Stimulated activated CD8-positive, alpha-beta memory T cell treated with anti-CD3 and anti-CD28 coated beads, Interleukin-15, amount 100 ng/mL, for 4 hours (primary cell): ENCODE measurements around the gene DUS2.
A peak's percentile ranks its signal among the peaks of the same experiment; 100 is the strongest.
"Not testable (repeated sequence)": the region's sequence is repeated elsewhere in the genome, so short reads cannot be mapped to it uniquely, and the experiment has no call there.

Experiments
- DNase-seq, 2 donors: peaks; one replicate each; pipeline ENCODE4 v3.0.0-alpha.2; 2020; ENCODE audit warnings: low read depth in 2 of 2

The DUS2 gene

DNA sequence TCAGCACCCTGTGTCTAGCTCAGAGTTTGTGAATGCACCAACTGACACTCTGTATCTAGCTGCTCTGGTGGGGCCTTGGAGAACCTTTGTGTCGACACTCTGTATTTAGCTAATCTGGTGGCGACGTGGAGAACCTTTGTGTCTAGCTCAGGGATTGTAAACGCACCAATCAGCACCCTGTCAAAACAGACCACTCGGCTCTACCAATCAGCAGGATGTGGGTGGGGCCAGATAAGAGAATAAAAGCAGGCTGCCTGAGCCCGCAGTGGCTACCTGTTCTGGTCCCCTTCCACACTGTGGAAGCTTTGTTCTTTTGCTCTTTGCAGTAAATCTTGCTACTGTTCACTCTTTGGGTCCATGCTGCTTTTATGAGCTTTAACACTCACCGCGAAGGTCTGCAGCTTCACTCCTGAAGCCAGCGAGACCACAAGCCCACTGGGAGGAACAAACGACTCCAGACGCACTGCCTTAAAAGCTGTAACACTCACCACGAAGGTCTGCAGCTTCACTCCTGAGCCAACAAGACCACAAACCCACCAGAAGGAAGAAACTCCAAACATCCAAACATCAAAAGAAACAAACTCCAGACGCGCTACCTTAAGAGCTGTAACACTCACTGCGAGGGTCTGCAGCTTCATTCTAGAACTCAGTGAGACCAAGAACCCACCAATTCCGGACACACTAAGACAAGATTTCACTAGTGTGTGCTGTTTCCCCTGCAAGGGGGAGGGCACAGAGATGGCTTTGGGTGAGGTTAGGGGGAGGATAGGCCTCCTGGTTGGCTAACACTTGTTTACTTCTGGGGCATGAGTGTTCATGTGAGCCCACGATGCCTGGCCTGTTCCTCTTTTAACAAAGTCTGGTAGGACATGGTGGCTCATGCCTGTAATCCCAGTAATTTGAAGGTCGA lies 24.1 kb upstream of the DUS2 start, which contains the start of gene DPEP2:
Gene DPEP2, minus strand, starts transcription at position 706 of the 910 bp plus-strand sequence. CDS start 6,272 bp downstream, outside the sequence.
- DNase-seq: not testable (repeated sequence)

DNA sequence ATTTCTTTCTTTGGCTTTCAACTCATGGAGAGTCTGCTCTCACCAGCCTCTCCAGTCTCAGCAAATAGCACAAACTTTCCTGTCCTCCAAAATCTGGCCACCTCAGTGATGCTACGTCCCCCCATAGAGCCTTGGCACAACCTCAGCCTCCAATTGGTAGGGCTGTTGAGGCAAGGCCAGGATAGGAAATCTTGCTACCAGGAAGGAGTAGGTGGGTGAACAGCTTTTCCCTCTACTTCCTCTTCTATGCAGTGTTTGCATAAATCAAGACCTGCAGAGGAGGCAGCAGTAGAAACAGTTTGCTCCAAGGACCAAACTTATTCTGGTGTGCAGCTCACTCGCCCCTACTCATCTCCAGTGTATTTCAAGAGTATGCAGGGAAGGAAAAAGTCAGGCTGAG lies 23.1 kb upstream of the DUS2 start:
- DNase-seq: no peak

DNA sequence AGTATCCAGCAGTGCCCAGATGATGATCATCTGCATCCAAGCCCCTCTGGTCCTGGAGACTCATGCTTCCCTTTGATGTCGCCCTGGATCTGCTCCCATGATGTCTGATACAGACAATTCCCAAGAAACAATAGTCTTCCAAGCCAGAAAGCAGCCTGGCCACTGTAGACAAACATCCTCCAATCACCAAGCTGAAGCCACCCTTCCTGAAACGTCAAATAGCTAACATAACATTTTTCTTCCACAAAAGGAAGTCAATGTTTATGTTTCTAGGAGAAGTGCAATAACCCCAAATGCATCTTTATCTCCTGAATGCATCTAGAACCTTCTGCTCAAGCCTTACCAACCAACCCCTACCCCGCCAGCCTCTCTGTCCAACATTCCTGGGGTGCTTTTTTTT lies 22.6 kb upstream of the DUS2 start:
- DNase-seq: no peak

DNA sequence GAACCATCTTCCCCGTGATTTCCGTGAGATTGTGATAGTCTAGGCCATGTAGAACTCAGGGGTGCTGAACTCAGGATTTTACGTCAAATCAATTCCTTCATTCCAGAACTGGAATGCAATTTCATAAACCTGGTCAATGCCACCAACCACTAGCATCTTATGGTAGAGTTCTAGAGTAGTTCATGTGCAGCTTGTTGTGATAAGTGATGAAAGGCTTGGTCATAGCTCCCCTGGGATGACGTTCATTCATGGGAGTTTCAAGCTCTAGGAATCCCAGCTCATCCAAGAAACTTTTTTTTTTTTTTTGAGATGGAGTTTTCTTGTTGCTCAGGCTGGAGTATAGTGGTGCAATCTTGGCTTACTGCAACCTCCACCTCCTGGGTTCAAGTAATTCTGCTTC lies 20.1 kb upstream of the DUS2 start:
- DNase-seq: no peak

DNA sequence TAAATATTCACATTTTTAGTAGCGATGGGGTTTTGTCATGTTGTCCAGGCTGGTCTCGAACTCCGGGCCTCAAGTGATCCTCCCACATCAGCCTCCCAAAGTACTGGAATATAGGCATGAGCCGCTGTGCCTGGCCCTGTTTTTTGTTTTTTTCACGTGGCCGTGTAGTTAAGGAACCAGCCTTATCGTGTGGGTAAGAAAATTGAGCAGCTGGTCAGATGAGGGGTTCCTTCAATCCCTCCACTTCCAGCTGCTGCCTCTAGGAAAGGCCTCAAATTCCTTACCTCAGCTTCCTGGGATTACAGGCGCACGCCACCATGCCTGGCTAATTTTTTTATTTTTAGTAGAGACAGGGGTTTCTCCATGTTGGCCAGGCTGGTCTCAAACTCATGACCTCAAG lies 17.9 kb upstream of the DUS2 start:
- no peak for DNase-seq

DNA sequence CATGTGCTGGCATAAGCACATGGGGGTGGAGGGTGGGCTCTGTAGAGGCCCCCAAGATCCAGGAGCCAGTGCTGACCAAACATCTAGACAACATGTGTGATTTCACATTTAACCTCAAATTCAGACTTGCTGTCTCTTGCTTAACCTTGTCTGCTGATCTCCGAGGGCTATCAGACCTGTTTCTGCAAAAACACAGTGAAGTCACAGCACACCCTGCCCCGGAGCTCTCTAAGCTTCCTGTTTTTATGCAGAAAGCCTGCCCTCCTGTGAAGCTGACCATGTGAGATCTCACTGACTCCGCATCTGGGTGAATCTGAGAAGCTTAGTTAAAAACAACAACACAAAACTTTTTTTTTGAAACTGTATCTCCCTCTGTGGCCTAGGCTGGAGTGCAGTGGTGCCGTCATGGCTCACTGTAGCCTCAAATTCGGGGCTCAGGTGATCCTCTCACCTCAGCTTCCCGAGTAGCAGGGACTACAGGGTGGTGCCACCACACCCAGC lies 17.2 kb upstream of the DUS2 start:
- no peak for DNase-seq

DNA sequence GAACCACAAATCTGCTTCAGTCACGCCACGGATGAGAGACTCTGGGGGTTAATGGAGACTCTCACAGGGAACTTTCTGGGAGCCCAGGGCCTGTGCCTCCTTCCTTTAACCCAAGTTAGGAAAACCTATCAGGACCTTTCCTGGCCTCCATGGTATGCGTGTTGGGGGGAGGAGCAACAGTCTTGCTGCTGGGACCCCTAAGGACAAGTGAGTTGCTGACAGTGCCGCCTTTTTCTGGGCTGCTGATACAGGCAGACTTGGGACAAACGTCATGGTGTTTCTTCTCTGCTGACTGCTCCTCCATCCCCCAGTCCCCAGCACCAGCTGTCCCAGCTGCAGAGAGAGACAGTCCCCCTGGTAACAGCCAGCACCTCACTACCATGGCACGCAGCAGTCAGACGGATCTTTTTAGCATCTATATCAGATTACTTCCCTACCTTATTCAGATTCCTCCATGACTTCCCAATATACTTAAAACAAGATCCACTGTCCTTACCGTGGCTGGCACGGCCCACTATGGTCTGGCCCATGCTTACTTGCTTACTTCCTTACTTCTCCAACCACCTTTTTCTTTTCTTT lies 13.8 kb upstream of the DUS2 start:
- no peak for DNase-seq

DNA sequence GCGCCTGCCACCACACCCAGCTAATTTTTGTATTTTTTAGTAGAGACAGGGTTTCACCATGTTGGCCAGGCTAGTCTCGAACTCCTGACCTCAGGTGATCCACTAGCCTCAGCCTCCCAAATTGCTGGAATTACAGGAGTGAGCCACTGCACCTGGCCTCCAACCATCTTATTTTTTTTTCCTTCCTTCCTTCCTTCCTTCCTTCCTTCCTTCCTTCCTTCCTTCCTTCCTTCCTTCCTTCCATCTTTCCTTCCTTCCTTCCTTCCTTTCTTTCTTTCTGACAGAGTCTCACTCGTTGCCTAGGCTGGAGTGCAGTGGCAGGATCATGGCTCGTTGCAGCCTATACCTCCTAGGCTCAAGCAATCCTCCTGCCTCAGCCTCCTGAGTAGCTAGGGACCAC lies 13.2 kb upstream of the DUS2 start:
- not testable (repeated sequence) for DNase-seq

DNA sequence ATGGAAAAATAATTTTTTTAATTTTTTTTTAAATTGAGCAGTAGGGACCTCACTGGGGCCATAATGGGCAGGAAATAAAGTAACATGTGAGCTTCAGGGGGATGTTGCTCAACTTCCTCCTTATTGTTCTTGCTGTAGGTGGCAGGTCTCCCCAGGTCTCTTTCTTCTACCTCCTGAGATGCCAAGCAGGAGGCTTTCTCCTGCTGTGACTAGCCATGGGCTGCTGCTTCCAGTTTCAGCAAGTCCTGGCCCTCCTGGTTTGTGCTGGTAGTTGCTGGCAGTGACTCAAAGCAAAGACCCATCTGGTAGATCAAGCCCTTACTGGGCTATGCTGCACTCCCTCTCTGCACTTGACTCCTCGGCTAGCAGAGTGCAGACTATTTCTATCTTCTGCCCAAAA lies 9.6 kb upstream of the DUS2 start:
- DNase-seq: no peak

DNA sequence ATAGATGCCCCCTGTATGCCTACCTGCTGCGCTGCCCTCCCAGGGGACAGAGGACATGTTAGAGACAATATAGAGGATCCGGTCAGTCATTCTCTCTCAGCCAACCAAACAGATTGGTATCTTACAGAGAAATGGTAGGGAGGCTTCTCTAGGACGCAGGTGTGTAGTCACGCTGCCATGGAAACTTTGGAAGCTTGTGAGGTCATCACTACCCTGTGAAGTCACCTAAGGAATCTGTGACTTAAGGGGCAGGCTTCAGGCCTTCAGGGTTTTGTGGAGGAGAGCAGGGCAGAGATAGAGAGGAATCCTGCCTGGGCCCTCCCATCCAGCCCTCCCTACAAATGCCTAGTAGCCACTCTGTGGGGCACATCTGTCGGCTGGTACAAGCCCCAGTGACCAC lies 7.4 kb upstream of the DUS2 start, which contains the start of gene DPEP2NB:
Gene DPEP2NB, minus strand, starts transcription at position 231 of the 400 bp plus-strand sequence. Its CDS starts 141 bp downstream, at position 90.
- DNase-seq: no peak

DNA sequence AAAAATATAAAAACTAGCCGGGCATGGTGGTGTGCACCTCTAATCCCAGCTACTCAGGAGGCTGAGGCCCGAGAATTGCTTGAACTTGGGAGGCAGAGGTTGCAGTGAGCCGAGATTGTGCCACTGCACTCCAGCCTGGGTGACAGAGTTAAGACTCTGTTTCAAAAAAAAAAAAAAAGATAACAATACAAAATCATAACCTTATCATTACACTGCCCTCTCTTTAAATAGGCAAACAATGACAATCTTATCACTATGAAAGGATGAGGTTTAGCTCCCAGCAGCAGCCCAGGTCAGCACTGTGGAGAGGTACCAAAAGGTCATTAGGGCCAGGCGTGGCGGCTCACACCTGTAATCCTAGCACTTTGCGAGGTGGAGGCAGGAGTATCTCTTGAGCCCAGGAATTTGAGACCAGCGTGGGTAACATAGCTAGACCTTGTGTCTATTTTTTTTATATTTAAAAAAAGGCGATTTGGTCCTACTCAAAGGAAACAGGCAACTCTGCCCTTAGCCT lies 3.9 kb upstream of the DUS2 start:
- no peak for DNase-seq

DNA sequence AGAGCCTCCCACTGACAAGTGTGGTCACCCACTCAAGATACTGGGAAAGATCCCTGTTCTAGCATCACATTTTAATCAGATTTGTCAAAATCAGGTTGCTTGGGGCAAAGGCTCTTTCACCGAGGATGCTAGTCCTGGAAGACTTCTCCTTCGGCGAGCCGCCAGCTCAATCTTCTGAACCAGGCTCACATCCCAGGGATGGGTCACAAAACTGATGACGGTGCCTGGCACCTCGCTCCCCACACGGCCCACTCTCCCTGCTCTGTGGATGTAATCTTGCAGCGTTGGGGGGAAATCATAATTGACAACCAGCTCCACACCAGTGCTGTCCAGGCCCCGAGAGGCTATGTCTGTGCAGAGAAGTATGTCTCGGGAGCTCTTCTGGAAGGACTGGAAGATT lies 1.6 kb upstream of the DUS2 start:
- no peak for DNase-seq

DNA sequence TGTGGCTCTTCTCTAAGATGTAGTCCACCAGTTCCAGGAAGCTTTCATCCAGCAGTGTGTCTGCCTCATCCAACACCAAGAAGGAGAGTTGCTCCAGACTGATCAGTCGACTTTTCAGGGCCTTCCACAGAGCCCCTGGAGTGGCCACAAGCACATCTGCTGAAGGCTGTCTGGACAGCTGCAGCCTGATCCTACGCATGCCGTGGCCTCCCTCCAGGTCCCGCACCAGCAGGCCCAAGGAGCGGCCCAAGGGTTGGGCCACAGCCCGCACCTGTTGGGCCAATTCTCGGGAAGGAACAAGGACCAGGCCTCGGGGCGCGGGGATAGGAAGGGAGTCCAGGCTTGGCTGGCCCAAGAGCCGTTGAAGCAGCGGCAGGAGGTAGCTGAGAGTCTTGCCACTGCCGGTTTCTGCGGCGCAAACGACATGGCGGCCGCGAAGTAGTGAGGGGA lies 781 bp upstream of the DUS2 start:
- DNase-seq: no peak

DNA sequence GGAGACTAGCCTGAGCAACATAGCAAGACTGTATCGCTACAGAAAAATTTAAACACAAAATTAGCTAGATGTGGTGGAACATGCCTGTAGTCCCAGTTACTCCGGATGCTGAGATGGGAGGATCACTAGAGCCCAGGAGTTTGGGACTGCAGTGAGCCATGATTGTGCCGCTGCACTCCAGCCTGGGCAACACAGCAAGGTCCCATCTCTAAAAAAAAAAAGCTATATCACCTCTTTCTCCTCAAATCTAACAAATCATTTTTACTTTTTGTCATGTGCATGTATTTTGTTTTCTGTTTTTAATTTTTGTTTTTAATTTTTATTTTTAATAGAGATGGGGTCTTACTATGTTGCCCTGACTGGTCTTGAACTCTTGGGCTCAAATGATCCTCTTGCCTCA lies 5.9 kb downstream of the DUS2 start:
- DNase-seq: no peak

DNA sequence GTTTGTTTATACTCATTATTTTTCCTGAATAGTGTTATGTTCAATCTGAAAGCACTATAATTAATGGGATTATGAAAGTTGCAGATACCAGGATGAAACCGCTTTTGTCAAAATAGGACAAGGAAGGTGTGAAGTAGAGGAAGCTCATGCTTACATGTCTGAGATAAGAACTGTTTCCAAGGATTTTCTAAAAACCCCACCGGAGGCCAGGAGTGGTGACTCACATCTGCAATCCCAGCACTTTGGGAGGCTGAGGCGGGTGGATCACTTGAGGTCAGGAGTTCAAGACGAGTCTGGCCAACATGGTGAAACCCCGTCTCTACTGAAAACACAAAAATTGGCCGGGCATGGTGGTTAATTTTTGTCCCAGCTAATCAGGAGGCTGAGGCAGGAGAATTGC lies 7.0 kb downstream of the DUS2 start:
- DNase-seq: not testable (repeated sequence)

DNA sequence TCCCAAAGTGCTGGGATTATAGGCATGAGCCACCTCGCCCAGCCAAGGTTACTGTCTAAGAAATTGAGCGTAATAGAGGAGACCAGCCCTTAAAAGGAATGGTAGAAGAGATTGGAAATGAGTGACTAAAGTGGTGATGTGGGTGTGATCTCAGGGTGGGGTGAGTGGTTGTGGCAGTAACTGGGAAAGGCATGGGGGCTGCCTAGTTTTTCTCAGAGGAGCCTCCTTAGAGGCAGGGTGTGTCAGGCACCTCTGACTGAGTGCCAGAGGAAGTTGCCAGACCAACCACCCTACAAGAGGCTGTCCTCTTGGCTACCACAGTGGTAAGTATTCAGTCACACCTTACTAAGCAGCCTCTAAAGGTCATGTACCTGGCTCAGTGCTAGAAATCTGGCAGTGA lies 8.9 kb downstream of the DUS2 start:
- DNase-seq: no peak

DNA sequence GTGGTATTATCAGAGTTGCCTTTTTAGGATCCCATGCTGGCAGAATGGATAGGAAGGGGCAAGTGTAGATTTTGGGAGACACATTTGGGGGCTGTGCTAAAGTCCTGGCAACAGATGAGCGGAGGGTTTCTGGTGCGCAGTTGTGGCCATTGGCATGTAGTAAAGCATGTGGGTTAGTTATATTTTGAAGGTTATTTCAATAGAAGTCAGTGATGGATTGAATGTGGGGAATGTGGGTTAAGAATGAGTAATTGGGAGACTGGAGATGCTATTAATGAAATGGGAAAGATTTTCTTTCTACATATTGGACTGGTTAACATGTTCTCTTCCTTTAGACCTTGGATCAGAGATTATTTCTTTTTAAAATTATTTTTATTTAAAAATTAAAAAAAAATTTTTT lies 10.0 kb downstream of the DUS2 start:
- DNase-seq: no peak

DNA sequence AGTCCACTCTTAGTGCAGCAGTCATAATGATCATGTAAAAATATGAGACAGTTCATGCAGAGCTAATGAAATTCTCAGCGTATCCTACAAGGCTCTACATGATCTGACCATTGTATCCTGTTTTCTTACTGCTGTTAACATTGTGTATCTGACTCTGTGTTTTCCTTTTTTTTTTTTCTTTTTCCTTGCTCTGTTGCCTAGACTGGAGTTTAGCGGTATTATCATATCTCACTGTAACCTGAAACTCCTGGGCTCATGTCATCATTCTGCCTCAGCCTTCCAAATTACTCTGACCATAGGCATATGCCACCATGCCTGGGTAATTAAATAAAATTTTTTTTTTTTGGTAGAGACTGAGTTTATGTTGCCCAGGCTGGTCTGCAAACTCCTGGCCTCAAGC lies 12.1 kb downstream of the DUS2 start:
- DNase-seq: no peak

DNA sequence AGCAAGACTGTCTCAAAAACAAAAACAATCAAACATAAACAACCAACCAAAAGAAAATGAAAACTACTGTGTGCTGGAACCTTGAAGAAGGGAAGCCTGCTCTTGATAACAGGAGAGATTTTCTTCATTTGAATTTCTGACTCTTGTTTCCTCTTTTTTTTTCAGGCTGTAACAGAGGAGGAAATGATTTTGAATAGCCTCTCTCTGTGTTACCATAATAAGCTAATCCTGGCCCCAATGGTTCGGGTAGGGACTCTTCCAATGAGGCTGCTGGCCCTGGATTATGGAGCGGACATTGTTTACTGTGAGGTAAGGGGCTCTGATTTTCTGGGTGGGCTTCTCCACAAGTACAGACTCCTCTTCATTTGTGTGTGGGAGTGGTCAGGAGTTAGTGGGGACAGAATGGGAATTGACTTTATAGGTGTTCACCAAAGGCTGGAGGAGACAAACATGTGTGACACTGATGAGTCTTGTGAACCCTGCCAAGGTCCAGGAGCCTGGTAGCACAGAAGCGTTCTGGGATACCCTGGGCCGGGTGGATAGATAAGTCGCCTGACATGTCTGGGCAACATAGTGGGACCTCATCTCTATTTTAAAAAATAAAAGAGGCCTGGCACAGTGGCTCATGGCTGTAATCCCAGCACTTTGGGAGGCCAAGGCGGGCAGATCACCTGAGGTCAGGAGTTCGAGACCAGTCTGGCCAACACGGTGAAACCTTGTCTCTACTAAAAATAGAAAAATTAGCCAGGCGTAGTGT lies 14.9 kb downstream of the DUS2 start:
- DNase-seq: no peak

DNA sequence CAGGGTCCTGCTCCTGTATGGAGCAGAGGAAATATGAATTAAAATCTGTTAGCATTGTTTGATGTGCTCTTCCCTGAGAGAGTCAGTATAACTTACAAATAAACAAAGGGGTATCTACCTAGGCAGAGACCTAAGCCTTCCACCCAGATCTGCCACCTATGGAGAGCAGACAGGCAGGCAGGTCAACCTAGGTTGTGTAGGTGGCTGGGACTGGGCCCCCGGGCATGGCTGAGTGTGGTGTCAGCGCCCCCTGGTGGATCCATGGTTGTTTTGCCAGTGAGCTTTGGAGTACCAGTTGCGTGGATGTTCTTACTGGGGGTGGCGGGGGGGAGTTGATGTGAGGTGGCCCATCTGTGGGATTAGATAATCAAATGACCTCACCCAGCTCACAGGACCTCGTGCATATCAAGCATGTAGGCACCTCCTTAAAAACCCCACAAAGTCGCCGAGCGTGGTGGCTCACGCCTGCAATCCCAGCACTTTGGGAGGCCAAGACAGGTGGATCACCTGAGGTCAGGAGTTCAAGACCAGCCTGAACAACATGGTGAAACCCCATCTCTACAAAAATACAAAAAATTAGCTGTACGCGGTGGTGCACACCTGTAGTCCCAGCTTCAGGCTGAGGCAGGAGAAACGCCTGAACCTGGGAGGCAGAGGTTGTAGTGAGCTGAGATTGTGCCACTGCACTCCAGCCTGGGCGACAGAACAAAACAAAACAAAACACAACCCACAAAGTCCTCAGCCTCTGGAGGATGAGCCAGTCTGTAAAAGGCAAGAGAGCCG lies 17.6 kb downstream of the DUS2 start:
- DNase-seq: peak; percentile 61 to 80

DNA sequence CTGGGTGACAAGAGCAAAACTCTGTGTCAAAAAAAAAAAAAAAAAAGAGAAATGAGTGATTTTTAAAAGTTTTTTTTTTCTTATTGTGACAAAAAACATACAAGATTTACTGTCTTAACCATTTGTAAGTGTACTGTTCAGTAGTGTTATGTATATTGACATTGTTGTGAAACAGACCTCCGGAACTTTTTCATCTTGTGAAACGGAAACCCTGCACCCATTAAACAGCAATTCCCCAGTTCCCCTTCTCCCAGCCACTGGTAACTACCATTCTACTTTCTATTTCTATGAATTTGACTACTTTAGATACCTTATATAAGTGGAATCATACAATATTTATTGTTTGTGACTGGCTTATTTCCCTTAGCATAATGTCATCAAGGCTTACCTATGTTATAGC lies 18.7 kb downstream of the DUS2 start:
- DNase-seq: no peak
